Measurements from ENCODE around the gene GALNT16. TPM values are rescaled to one million over a fixed set of nuclear protein-coding genes. Genes with fewer than 3 reads are reported as not detected.
A peak's percentile ranks its signal among the peaks of the same experiment; 100 is the strongest.

Gene GALNT16
- total RNA-seq, 1 experiment from 2014 or later, result 0.33 TPM

DNA sequence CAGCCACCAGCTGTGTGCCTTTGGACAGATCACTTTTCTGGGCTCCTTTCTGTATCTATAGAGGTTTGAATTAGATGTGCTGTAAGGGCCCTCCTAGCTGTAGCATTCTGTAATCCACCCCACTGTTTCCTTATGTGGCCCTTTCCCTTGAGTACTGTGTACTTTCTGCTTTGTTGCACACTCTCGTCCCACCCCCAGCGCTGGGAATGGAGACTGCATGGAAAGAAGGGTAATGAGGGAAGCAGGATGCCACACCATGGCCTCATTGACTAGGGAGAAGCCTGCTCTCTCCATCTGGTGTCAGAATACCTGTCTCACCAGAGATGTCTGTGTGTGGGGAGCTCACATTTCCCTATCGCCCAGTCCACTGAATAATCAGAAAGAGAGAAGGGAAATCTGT lies 13.6 kb upstream of the GALNT16 start:
- H3K9me2 ChIP-seq (replicated peaks; ENCODE audit: low read length), result no peaks in the 10 kb centered on the region
- H3K4me2 ChIP-seq (ENCODE audit: low read length), result no peak overlapping the region
- H4K20me1 ChIP-seq (ENCODE audit: low read length), result no peaks in the 10 kb centered on the region
- TF ChIP-seq EZH2phosphoT487 (IDR thresholded peaks at IDR 0.05; ENCODE audit: borderline replicate concordance, low read length), result no peak
- no peak for TF ChIP-seq EZH2 (IDR thresholded peaks at IDR 0.05; ENCODE audit: low read length, unreplicated experiment)
- TF ChIP-seq, protein P1, sequence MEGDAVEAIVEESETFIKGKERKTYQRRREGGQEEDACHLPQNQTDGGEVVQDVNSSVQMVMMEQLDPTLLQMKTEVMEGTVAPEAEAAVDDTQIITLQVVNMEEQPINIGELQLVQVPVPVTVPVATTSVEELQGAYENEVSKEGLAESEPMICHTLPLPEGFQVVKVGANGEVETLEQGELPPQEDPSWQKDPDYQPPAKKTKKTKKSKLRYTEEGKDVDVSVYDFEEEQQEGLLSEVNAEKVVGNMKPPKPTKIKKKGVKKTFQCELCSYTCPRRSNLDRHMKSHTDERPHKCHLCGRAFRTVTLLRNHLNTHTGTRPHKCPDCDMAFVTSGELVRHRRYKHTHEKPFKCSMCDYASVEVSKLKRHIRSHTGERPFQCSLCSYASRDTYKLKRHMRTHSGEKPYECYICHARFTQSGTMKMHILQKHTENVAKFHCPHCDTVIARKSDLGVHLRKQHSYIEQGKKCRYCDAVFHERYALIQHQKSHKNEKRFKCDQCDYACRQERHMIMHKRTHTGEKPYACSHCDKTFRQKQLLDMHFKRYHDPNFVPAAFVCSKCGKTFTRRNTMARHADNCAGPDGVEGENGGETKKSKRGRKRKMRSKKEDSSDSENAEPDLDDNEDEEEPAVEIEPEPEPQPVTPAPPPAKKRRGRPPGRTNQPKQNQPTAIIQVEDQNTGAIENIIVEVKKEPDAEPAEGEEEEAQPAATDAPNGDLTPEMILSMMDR (conservative IDR thresholded peaks at IDR 0.05; ENCODE audit: low read depth, low read length), result no peak
- no peak overlapping the region for H2AFZ ChIP-seq (ENCODE audit: low read length)
- POLR2A ChIA-PET (ENCODE audit: unreplicated experiment), result no interaction called here
- DNase-seq (no peak), ATAC-seq (no peak)
- H3F3A ChIP-seq (ENCODE audit: low read length, unreplicated experiment), result no peaks in the 10 kb centered on the region
- CTCF ChIA-PET, result interaction anchor here (0.6 to 0.8 kb wide), 2 partner anchors 99 to 328 kb away, joined by 3 to 4 read pairs; no protein-coding TSS in a partner anchor
- no peaks in the 10 kb centered on the region for H3K79me2 ChIP-seq (ENCODE audit: low read length)
- no peak overlapping the region for H3K4me3 ChIP-seq (ENCODE audit: low read length)
- intact Hi-C loops (cut with micrococcal nuclease), result no loop called here
- no peaks in the 10 kb centered on the region for H3K4me1 ChIP-seq (ENCODE audit: insufficient read depth, low read length)
- no peak overlapping the region for H3K9ac ChIP-seq (ENCODE audit: low read length)
- H3K27ac ChIP-seq (ENCODE audit: low read length), result no peak overlapping the region
- no peaks in the 10 kb centered on the region for H3K9me3 ChIP-seq (ENCODE audit: low read length)
- no peaks in the 10 kb centered on the region for H3K36me3 ChIP-seq (ENCODE audit: low read depth, low read length)
- no TSS peak for BruUV-seq (replicated peaks)
- H3K27me3 ChIP-seq (ENCODE audit: low read length), result no peaks in the 10 kb centered on the region

DNA sequence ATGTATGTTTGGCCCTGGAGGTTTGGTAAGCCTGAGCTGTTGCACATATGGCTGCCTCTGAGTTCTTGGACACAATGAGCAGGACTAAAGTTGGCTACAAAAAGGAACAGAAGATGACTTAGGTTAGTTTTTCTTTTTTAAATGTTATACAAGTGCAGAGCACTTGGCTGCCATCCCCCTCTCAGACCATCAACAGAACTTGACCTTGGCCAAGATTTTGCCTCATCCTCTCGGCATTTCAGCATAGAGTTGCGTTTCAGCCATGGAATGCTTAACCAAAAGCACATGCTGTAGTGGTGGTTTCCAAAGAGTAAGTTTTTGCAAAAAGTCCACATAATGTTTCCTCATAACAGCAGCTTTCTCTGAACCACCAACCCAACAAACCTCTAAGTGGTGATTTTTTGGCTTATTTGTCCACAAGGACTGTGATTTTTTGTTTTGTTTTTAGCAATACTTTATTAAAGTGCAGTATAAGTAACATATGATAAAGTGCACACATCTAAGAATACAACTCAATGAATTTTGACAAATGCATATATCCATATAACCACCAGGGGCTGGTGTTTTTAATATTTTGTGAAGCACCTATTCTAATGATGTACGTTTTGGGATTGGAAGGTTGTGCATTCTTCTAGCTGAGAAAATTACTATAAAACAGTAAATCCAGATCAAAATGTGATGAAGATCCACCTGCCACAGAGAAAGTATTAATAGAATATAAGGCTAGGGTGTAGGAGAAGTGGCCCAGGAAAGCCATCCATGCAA lies 12.1 kb upstream of the GALNT16 start:
- Histone ChIP-seq H3K9me2 (replicated peaks; ENCODE audit: low read length) (no peaks in the 10 kb centered on the region), H3K4me3 (ENCODE audit: low read length) (no peak overlapping the region), H3K9me3 (ENCODE audit: low read length) (no peaks in the 10 kb centered on the region), H3K4me2 (ENCODE audit: low read length) (no peak overlapping the region), H3K4me1 (ENCODE audit: insufficient read depth, low read length) (no peaks in the 10 kb centered on the region), H3F3A (ENCODE audit: low read length, unreplicated experiment) (no peaks in the 10 kb centered on the region), H4K20me1 (ENCODE audit: low read length) (no peaks in the 10 kb centered on the region), H2AFZ (ENCODE audit: low read length) (no peak overlapping the region), H3K27me3 (ENCODE audit: low read length) (no peaks in the 10 kb centered on the region), H3K27ac (ENCODE audit: low read length) (no peak overlapping the region), H3K9ac (ENCODE audit: low read length) (no peak overlapping the region), H3K36me3 (ENCODE audit: low read depth, low read length) (no peaks in the 10 kb centered on the region), H3K79me2 (ENCODE audit: low read length) (no peaks in the 10 kb centered on the region)
- no TSS peak for BruUV-seq (replicated peaks)
- ATAC-seq (peak; percentile 59), DNase-seq (peak; percentile 11)
- CTCF ChIA-PET, result interaction anchor here (0.6 to 1.3 kb wide), 2 partner anchors 40 to 205 kb away, joined by 3 to 6 read pairs; no protein-coding TSS in a partner anchor
- POLR2A ChIA-PET (ENCODE audit: unreplicated experiment), result no interaction called here
- TF ChIP-seq, protein P1 (conservative IDR thresholded peaks at IDR 0.05; ENCODE audit: low read depth, low read length), result peak; percentile 63
- TF ChIP-seq EZH2phosphoT487 (IDR thresholded peaks at IDR 0.05; ENCODE audit: borderline replicate concordance, low read length), result no peak
- intact Hi-C loops (cut with micrococcal nuclease), result no loop called here

DNA sequence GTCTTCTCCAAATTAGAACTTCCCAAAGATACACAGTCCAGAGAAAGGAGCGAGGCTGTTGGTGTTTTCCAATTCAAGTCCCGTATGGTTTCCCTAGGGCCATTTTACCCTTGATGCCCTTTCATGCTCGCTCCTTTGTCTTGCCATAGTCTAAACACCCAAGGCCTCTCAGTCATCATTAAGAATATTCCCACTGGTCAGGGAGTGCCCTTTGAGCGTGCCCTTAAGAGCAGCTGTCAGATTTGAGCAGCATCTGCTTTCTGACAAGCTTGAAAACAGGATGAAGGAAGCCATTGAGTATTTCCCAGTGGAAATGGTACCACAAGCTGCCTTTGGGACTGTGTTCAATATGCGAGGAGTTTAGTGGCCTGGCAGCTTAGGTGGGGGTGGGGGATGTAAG lies 10.4 kb upstream of the GALNT16 start:
- H3K4me2 ChIP-seq (ENCODE audit: low read length), result no peak overlapping the region
- no peaks in the 10 kb centered on the region for H3K27me3 ChIP-seq (ENCODE audit: low read length)
- no peaks in the 10 kb centered on the region for H3K36me3 ChIP-seq (ENCODE audit: low read depth, low read length)
- no peaks in the 10 kb centered on the region for H3K79me2 ChIP-seq (ENCODE audit: low read length)
- POLR2A ChIA-PET (ENCODE audit: unreplicated experiment), result no interaction called here
- H3K4me1 ChIP-seq (ENCODE audit: insufficient read depth, low read length), result no peaks in the 10 kb centered on the region
- H3K9me2 ChIP-seq (replicated peaks; ENCODE audit: low read length), result no peaks in the 10 kb centered on the region
- no peaks in the 10 kb centered on the region for H3K9me3 ChIP-seq (ENCODE audit: low read length)
- TF ChIP-seq, protein P1 (conservative IDR thresholded peaks at IDR 0.05; ENCODE audit: low read depth, low read length), result no peak
- no peak for TF ChIP-seq EZH2phosphoT487 (IDR thresholded peaks at IDR 0.05; ENCODE audit: borderline replicate concordance, low read length)
- TF ChIP-seq EZH2 (IDR thresholded peaks at IDR 0.05; ENCODE audit: low read length, unreplicated experiment), result no peak
- DNase-seq, result no peak
- no peaks in the 10 kb centered on the region for H3F3A ChIP-seq (ENCODE audit: low read length, unreplicated experiment)
- H2AFZ ChIP-seq (ENCODE audit: low read length), result no peak overlapping the region
- no peak overlapping the region for H3K4me3 ChIP-seq (ENCODE audit: low read length)
- H3K9ac ChIP-seq (ENCODE audit: low read length), result no peak overlapping the region
- H3K27ac ChIP-seq (ENCODE audit: low read length), result no peak overlapping the region
- CTCF ChIA-PET, result no interaction called here
- intact Hi-C loops (cut with micrococcal nuclease), result no loop called here
- ATAC-seq, result no peak
- H4K20me1 ChIP-seq (ENCODE audit: low read length), result no peaks in the 10 kb centered on the region
- no TSS peak for BruUV-seq (replicated peaks)

Data from PC-3 (cell line).